SK-N-SH (cell line): ENCODE data around the gene TLE5.

ENCODE experiments used
- EP300 ChIP-seq, 2 experiments: IDR thresholded peaks; 2 replicates each; pipeline versions ENCODE4 v1.4.0 to v1.6.1; 2012; ENCODE audit warnings: borderline replicate concordance in 1 of 2, low read depth in 1 of 2, low read length in 1 of 2
- EZH2phosphoT487 ChIP-seq: fragments of 200-600 bp; sonication (generic); IDR thresholded peaks from 2 replicates; pipeline ENCODE4 v1.6.1; 2017; ENCODE audit warnings: low read depth, mixed run types, mild to moderate bottlenecking, antibody characterized with exemption, moderate library complexity, borderline replicate concordance
- FOSL2 ChIP-seq: IDR thresholded peaks from 2 replicates; pipeline ENCODE4 v1.4.0; 2012; ENCODE audit warnings: low read depth, mild to moderate bottlenecking, moderate library complexity, borderline replicate concordance
- MXI1 ChIP-seq: IDR thresholded peaks from 2 replicates; pipeline ENCODE4 v1.6.1; 2012; ENCODE audit warnings: mild to moderate bottlenecking, low read depth, low read length, improper control_type of control experiment
- NFIC ChIP-seq: IDR thresholded peaks from 2 replicates; pipeline ENCODE4 v1.4.0; 2012; ENCODE audit warnings: borderline replicate concordance
- POLR2AphosphoS5 ChIP-seq: IDR thresholded peaks from 2 replicates; pipeline ENCODE4 v1.6.1; 2012; ENCODE audit warnings: low read depth, low read length
- RAD21 ChIP-seq: IDR thresholded peaks from 2 replicates; pipeline ENCODE4 v1.6.1; 2012; ENCODE audit warnings: mild to moderate bottlenecking, low read length
- YY1 ChIP-seq: IDR thresholded peaks from 2 replicates; pipeline ENCODE4 v1.4.0; 2012; ENCODE audit warnings: low read depth, mild to moderate bottlenecking
- TF ChIP-seq, protein P1 (sequence below): fragments of 200-600 bp; sonication (generic); IDR thresholded peaks from 2 replicates; pipeline ENCODE4 v1.6.1; 2017; ENCODE audit warnings: antibody characterized with exemption, mild to moderate bottlenecking, moderate library complexity

DNA sequence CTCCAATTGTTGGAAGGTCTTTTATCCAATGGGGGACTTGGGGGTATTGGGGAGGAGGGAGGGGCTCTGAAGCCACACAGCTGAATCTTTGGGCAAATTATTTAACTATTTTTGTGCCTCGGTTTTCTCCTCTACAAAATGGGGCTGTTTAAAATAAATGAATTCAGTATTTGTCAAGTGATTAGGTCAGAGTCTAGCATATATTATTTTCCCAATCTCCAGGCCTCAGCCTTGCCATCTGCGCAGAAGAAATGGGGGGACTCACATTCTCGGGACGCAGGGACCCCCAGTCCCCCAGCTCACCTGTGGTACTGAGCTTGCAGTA lies 1.5 kb downstream of the TLE5 start:
- no peak for TF ChIP-seq MXI1
- TF ChIP-seq, protein P1, sequence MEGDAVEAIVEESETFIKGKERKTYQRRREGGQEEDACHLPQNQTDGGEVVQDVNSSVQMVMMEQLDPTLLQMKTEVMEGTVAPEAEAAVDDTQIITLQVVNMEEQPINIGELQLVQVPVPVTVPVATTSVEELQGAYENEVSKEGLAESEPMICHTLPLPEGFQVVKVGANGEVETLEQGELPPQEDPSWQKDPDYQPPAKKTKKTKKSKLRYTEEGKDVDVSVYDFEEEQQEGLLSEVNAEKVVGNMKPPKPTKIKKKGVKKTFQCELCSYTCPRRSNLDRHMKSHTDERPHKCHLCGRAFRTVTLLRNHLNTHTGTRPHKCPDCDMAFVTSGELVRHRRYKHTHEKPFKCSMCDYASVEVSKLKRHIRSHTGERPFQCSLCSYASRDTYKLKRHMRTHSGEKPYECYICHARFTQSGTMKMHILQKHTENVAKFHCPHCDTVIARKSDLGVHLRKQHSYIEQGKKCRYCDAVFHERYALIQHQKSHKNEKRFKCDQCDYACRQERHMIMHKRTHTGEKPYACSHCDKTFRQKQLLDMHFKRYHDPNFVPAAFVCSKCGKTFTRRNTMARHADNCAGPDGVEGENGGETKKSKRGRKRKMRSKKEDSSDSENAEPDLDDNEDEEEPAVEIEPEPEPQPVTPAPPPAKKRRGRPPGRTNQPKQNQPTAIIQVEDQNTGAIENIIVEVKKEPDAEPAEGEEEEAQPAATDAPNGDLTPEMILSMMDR, result no peak
- no peak for TF ChIP-seq FOSL2
- no peak for TF ChIP-seq POLR2AphosphoS5
- no peak for TF ChIP-seq YY1
- TF ChIP-seq EP300 (IDR thresholded peaks at IDR 0.05; ENCODE audit: borderline replicate concordance in 1 of 2, low read depth in 1 of 2, low read length in 1 of 2), result no peak
- TF ChIP-seq EZH2phosphoT487, result no peak
- no peak for TF ChIP-seq RAD21
- no peak for TF ChIP-seq NFIC
